HEK293T (cell line): ENCODE data around the gene RPL14.

Source experiments
- BHLHE40 ChIP-seq: fragments of 450-650 bp; IDR thresholded peaks from 2 replicates; pipeline ENCODE4 v1.6.1; 2016; ENCODE audit warnings: mild to moderate bottlenecking, moderate library complexity, borderline replicate concordance
- CTBP1 ChIP-seq: fragments of 450-650 bp; IDR thresholded peaks from 2 replicates; pipeline ENCODE4 v1.6.1; 2016; ENCODE audit warnings: borderline replicate concordance
- FOXM1 ChIP-seq: fragments of 450-650 bp; IDR thresholded peaks from 2 replicates; pipeline ENCODE4 v1.6.1; 2017; ENCODE audit warnings: mild to moderate bottlenecking, borderline replicate concordance
- HDGF ChIP-seq: fragments of 450-650 bp; IDR thresholded peaks from 2 replicates; pipeline ENCODE4 v1.6.1; 2017; ENCODE audit warnings: antibody characterized with exemption, borderline replicate concordance
- LEF1 ChIP-seq: fragments of 450-650 bp; IDR thresholded peaks from 2 replicates; pipeline ENCODE4 v1.6.1; 2017; ENCODE audit warnings: mild to moderate bottlenecking, borderline replicate concordance
- SUZ12 ChIP-seq: fragments of 450-650 bp; IDR thresholded peaks from 2 replicates; pipeline ENCODE4 v1.6.1; 2016; ENCODE audit warnings: mild to moderate bottlenecking
- TARDBP ChIP-seq: fragments of 450-650 bp; IDR thresholded peaks from 2 replicates; pipeline ENCODE4 v1.6.1; 2016
- TF ChIP-seq, protein P1 (sequence below): fragments of 450-650 bp; IDR thresholded peaks from 2 replicates; pipeline ENCODE4 v1.6.1; 2016

DNA sequence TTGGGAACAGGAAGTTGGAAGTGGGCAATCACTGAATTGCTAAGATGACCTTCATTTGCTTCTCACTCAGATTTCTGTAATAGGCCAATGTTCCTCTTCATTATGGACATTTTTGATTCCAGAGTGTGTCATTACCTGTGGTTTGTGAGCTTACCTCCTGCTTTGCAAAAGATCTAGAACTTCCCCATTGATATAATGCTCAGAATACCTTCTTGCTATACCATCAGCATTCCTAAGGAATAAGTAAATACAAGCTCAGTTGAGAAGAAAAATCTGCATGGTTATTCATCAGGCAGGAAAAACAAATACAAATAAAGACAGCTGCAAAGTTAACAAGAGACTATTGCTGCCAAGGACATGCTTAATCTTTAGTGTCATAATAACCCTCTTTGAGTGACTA is 5.6 kb upstream of the RPL14 start:
- TF ChIP-seq HDGF (no peak), TARDBP (no peak), BHLHE40 (no peak), FOXM1 (no peak), LEF1 (no peak), CTBP1 (no peak), SUZ12 (no peak)
- TF ChIP-seq, protein P1, sequence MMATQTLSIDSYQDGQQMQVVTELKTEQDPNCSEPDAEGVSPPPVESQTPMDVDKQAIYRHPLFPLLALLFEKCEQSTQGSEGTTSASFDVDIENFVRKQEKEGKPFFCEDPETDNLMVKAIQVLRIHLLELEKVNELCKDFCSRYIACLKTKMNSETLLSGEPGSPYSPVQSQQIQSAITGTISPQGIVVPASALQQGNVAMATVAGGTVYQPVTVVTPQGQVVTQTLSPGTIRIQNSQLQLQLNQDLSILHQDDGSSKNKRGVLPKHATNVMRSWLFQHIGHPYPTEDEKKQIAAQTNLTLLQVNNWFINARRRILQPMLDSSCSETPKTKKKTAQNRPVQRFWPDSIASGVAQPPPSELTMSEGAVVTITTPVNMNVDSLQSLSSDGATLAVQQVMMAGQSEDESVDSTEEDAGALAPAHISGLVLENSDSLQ: no peak
